OCI-LY3 (cell line): ENCODE data around the gene ZNF808.
"Not testable (repeated sequence)": the region's sequence is repeated elsewhere in the genome, so short reads cannot be mapped to it uniquely, and the experiment has no call there.

Experiments
- H2AFZ ChIP-seq: fragments of 200-600, 300-600 bp; shearing (Covaris generic); 2 replicates; pipeline ENCODE4 v1.6.0; 2014; ENCODE audit warnings: antibody characterized with exemption, low read depth, low read length
- H3K27ac ChIP-seq: fragments of 200-600, 300-600 bp; sonication (generic); 2 replicates; pipeline ENCODE4 v1.5.1; 2014; ENCODE audit warnings: mild to moderate bottlenecking, low read length, moderate library complexity, mixed read lengths
- H3K27me3 ChIP-seq: fragments of 200-600, 300-600 bp; sonication (generic); 2 replicates; pipeline ENCODE4 v1.6.1; 2014; ENCODE audit warnings: low read depth, low read length, mixed read lengths
- H3K36me3 ChIP-seq: fragments of 200-600, 300-600 bp; sonication (generic); replicated peaks from 2 replicates; pipeline ENCODE3; 2014; ENCODE audit warnings: low read depth, low read length, mixed read lengths
- H3K4me1 ChIP-seq: fragments of 300-600, 200-600 bp; sonication (generic); 2 replicates; pipeline ENCODE4 v1.6.1; 2014; ENCODE audit warnings: low read length, mixed read lengths
- H3K4me2 ChIP-seq: fragments of 200-600, 300-600 bp; sonication (generic); 2 replicates; pipeline ENCODE4 v1.6.1; 2014; ENCODE audit warnings: low read length, mixed read lengths
- H3K4me3 ChIP-seq: fragments of 300-600, 200-600 bp; sonication (generic); 2 replicates; pipeline ENCODE4 v1.5.1; 2014; ENCODE audit warnings: antibody characterized with exemption, mild to moderate bottlenecking, low read length, moderate library complexity
- H3K79me2 ChIP-seq: fragments of 300-600, 200-600 bp; shearing (Covaris generic); 2 replicates; pipeline ENCODE4 v1.6.1; 2014; ENCODE audit warnings: mild to moderate bottlenecking, low read length, mixed read lengths
- H3K9ac ChIP-seq: fragments of 300-600, 200-600 bp; shearing (Covaris generic); 2 replicates; pipeline ENCODE4 v1.6.0; 2014; ENCODE audit warnings: mild to moderate bottlenecking, low read length, moderate library complexity
- H3K9me3 ChIP-seq: fragments of 200-600, 300-600 bp; shearing (Covaris generic); 2 replicates; pipeline ENCODE4 v1.6.1; 2014; ENCODE audit warnings: low read length, mixed read lengths; ENCODE audit not compliant: insufficient read depth
- H4K20me1 ChIP-seq: fragments of 200-600, 300-600 bp; sonication (generic); 2 replicates; pipeline ENCODE4 v1.6.1; 2016; ENCODE audit warnings: low read length, mixed read lengths; ENCODE audit not compliant: insufficient read depth
- EZH2phosphoT487 ChIP-seq: fragments of 200-600 bp; shearing (Covaris generic); IDR thresholded peaks from 2 replicates; pipeline ENCODE4 v1.6.1; 2018; ENCODE audit warnings: antibody characterized with exemption, mixed run types, low read depth
- TF ChIP-seq, protein P1 (sequence below): fragments of 200-600, 300-600 bp; sonication (generic); IDR thresholded peaks from 2 replicates; pipeline ENCODE4 v1.5.1; 2014; ENCODE audit warnings: antibody characterized with exemption, low read length, low read depth

The ZNF808 gene

DNA sequence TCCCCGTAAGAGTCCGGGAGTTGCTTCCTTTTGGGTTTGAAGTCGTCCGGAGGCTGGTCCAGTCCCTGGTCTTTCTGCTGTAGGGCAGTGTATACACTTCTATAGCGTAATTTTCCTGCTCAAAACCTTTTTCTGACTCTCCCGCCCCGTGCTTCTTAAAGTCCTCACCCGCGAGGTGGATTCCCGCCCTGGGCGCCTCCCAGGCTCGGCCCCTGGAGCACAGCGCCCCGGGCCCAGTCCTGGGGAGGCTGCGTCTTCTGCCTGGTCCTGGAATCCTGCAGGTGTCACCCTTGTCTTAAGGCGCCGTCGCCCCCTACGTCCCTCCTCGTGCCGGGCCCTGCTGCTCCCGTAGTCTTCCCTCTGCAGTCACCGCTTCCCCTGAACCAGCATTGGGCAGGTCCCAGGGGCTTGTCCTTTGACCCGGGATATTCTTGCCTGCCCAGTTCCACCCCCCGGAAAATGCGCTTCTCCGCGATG is 34.4 kb upstream of the ZNF808 start:
- no peaks in the 10 kb centered on the region for H3K4me1 ChIP-seq
- no peaks in the 10 kb centered on the region for H4K20me1 ChIP-seq
- no peak overlapping the region for H2AFZ ChIP-seq
- TF ChIP-seq, protein P1, sequence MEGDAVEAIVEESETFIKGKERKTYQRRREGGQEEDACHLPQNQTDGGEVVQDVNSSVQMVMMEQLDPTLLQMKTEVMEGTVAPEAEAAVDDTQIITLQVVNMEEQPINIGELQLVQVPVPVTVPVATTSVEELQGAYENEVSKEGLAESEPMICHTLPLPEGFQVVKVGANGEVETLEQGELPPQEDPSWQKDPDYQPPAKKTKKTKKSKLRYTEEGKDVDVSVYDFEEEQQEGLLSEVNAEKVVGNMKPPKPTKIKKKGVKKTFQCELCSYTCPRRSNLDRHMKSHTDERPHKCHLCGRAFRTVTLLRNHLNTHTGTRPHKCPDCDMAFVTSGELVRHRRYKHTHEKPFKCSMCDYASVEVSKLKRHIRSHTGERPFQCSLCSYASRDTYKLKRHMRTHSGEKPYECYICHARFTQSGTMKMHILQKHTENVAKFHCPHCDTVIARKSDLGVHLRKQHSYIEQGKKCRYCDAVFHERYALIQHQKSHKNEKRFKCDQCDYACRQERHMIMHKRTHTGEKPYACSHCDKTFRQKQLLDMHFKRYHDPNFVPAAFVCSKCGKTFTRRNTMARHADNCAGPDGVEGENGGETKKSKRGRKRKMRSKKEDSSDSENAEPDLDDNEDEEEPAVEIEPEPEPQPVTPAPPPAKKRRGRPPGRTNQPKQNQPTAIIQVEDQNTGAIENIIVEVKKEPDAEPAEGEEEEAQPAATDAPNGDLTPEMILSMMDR, result no peak
- no peak for TF ChIP-seq EZH2phosphoT487
- H3K27ac ChIP-seq, result no peak overlapping the region
- H3K36me3 ChIP-seq, result no peaks in the 10 kb centered on the region
- no peak overlapping the region for H3K9ac ChIP-seq
- no peaks in the 10 kb centered on the region for H3K27me3 ChIP-seq
- no peaks in the 10 kb centered on the region for H3K79me2 ChIP-seq
- H3K4me3 ChIP-seq, result no peak overlapping the region
- H3K4me2 ChIP-seq, result no peak overlapping the region
- H3K9me3 ChIP-seq, result no peaks in the 10 kb centered on the region

- no peaks in the 10 kb centered on the region for H3K4me1 ChIP-seq
- no peak overlapping the region for H3K27ac ChIP-seq
- no peak for TF ChIP-seq EZH2phosphoT487
- TF ChIP-seq, protein P1, result no peak
- no peak overlapping the region for H2AFZ ChIP-seq
- no peaks in the 10 kb centered on the region for H3K27me3 ChIP-seq
- H4K20me1 ChIP-seq, result no peaks in the 10 kb centered on the region
- H3K9ac ChIP-seq, result no peak overlapping the region
- H3K4me2 ChIP-seq, result no peak overlapping the region
- H3K4me3 ChIP-seq, result no peak overlapping the region
- no peaks in the 10 kb centered on the region for H3K79me2 ChIP-seq
- H3K36me3 ChIP-seq, result no peaks in the 10 kb centered on the region
- H3K9me3 ChIP-seq, result peaks cover 10% of the 10 kb centered on the region; the same call in 1 of the 2 replicates
Observed at GRCh38 chr19:52494518-52494917, 33.0 kb upstream of the ZNF808 start.

DNA sequence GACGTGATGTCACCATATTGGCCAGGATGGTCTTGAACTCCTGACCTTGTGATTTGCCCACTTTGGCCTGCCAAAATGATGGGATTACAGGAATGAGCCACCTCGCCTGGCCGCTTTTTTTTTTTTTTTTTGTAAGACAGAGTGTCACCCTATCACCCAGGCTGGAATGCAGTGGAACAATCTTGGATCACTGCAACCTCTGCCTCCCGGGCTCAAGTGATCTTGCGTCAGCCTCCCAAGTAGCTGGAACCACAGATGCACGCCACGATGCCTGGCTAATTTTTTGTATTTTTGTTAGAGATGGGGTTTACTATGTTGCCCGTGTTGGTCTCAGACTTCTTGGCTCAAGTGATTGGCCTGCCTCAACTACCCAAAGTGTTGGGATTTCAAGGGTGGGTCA is 28.9 kb upstream of the ZNF808 start:
- Histone ChIP-seq H3K9ac (no peak overlapping the region), H3K36me3 (no peaks in the 10 kb centered on the region), H3K4me2 (no peak overlapping the region), H3K9me3 (peaks cover 11% of the 10 kb centered on the region; the same call in 1 of the 2 replicates), H3K79me2 (no peaks in the 10 kb centered on the region), H4K20me1 (no peaks in the 10 kb centered on the region), H3K4me1 (no peaks in the 10 kb centered on the region), H3K27ac (no peak overlapping the region), H3K4me3 (no peak overlapping the region), H2AFZ (no peak overlapping the region), H3K27me3 (no peaks in the 10 kb centered on the region)
- TF ChIP-seq EZH2phosphoT487, result no peak
- TF ChIP-seq, protein P1, result no peak

DNA sequence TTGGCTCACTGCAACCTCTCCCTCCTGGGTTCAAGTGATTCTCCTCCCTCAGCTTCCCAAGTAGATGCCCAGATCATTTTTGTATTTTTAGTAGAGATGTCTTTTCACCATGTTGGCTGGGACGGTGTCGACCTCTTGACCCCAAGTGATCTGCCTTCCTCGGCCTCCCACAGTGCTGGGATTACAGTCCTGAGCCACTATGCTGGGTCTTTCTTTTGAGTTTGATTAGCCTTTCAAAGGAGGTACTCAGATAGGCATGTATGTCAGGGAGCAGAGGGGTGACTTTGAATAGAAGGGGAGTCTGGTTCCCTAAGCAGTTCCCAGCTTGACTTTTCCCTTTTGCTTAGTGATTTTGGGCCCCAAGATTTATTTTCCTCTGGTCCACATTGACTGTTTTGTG is 27.0 kb upstream of the ZNF808 start:
- H3K9me3 ChIP-seq, result peaks cover 11% of the 10 kb centered on the region; the same call in 1 of the 2 replicates
- not testable (repeated sequence) for H3K9ac ChIP-seq, H3K79me2 ChIP-seq, H4K20me1 ChIP-seq, H3K27me3 ChIP-seq, H3K36me3 ChIP-seq, H3K4me1 ChIP-seq, H3K4me2 ChIP-seq, H3K4me3 ChIP-seq, H2AFZ ChIP-seq, H3K27ac ChIP-seq

GRCh38 chr19:52500991-52501390 is 26.5 kb upstream of the ZNF808 start:
- H2AFZ ChIP-seq, H4K20me1 ChIP-seq, H3K36me3 ChIP-seq, H3K9ac ChIP-seq, H3K4me1 ChIP-seq, H3K27me3 ChIP-seq, H3K4me2 ChIP-seq, H3K4me3 ChIP-seq, H3K79me2 ChIP-seq, H3K27ac ChIP-seq: not testable (repeated sequence)
- H3K9me3 ChIP-seq, result peaks cover 11% of the 10 kb centered on the region; the same call in 1 of the 2 replicates
